Lower lobe of right lung (tissue), 2 donors: ENCODE data around the gene PHF24. TPM values are rescaled to one million over a fixed set of nuclear protein-coding genes. Genes with fewer than 3 reads are reported as not detected.
A peak's percentile ranks its signal among the peaks of the same experiment; 100 is the strongest.

Source experiments
- ATAC-seq, 2 donors: fragments of 200-7000 bp; cut with Tn5 transposase; one replicate each; pipeline ENCODE4 v1.9.1; 2020 to 2022; ENCODE audit warnings: mild to moderate bottlenecking in 2 of 2, moderate library complexity in 2 of 2
- DNase-seq: peaks from one replicate; pipeline ENCODE4 v3.0.0-alpha.2; 2020
- H3K27ac ChIP-seq: fragments of 200-600 bp; one replicate; pipeline ENCODE4 v1.8.0; 2022
- H3K27me3 ChIP-seq: fragments of 200-600 bp; one replicate; pipeline ENCODE4 v1.8.0; 2022; ENCODE audit warnings: low read depth
- H3K36me3 ChIP-seq: fragments of 200-600 bp; one replicate; pipeline ENCODE4 v1.8.0; 2022; ENCODE audit warnings: mild to moderate bottlenecking
- H3K4me1 ChIP-seq: fragments of 200-600 bp; one replicate; pipeline ENCODE4 v1.8.0; 2022
- H3K4me3 ChIP-seq: fragments of 200-600 bp; one replicate; pipeline ENCODE4 v1.8.0; 2022; ENCODE audit warnings: mild to moderate bottlenecking
- H3K9me3 ChIP-seq: fragments of 200-600 bp; one replicate; pipeline ENCODE4 v1.8.0; 2022
- intact Hi-C: fragments of 100-400 bp; cut with DNase I; formaldehyde crosslinking; loops from one replicate; pipeline ENCODE4 v1.11.0; 2022
- total RNA-seq: library from RNA; stranded (reverse); fragmentation: NEBNext Ultra II Directional; extraction: Animal tissue kit (Norgen Biotek cat#: 25700); gene quantifications from one replicate; pipeline ENCODE4 v1.2.1, GENCODE V29; 2021
- TF ChIP-seq, protein P1 (sequence below): fragments of 200-600 bp; IDR thresholded peaks from one replicate; pipeline ENCODE4 v1.8.0; 2022; ENCODE audit warnings: antibody characterized with exemption, mild to moderate bottlenecking
- donor health status: DM: no; HTN: yes; CAD: no; lungs with severe emphysema.

The PHF24 gene
- total RNA-seq, 1 donor from 2014 or later: 1.3 TPM

DNA sequence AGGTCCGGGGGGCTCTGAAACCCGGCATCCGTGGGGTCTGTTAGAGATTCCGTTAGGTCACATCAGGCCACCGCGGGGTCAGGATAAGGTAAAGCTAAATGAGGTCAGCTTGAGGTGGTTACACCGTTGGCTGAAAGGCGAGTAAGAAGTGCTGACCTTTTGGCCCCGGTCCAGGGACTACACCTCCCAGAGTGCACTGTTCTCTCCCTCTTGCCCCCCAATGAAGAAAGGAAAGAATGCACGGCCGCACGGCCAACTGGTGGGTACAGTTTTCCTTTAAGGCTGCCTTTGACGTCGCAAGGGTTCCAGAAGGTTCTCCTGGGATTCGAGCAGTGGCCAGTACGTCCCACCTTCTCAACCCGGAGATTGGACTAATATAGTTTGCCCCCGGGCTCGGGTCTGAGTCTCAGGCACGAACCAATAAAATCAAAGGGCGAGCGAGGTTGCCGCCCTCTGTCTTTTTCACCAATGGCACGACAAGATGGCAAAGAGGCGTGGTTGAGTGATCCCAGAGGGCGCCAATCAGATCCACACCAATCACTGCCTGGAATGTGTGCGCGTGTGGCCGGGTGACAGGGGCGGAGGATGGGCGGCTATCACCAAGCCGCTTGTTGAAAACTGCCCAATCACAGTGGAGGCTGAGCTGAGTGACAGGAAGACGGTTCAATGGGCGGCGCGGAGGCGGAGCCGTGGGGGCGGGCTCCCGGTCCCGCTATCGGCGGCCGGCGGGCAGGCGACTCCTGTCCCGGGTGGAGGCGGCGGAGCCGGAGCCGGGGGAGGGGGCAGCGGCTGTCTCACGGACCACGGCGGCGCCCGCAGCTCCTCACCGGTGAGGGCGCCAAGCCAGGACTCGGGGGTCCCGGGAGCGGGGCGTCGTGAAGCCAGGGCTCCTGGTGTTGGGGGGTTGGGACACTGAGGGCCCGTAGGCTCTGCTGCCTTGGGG lies 31.2 kb downstream of the PHF24 start, which contains the start of gene DNAJB5:
Gene DNAJB5, plus strand, starts transcription at position 743 of the 943 bp plus-strand sequence. CDS start 886 bp downstream, outside the sequence.
- peaks cover 38% of the 10 kb centered on the region for H3K4me1 ChIP-seq
- H3K36me3 ChIP-seq: no peaks in the 10 kb centered on the region
- intact Hi-C loops: no loop called here
- H3K27ac ChIP-seq: peak within 1 kb of the TSS; percentile 84
- TF ChIP-seq, protein P1, sequence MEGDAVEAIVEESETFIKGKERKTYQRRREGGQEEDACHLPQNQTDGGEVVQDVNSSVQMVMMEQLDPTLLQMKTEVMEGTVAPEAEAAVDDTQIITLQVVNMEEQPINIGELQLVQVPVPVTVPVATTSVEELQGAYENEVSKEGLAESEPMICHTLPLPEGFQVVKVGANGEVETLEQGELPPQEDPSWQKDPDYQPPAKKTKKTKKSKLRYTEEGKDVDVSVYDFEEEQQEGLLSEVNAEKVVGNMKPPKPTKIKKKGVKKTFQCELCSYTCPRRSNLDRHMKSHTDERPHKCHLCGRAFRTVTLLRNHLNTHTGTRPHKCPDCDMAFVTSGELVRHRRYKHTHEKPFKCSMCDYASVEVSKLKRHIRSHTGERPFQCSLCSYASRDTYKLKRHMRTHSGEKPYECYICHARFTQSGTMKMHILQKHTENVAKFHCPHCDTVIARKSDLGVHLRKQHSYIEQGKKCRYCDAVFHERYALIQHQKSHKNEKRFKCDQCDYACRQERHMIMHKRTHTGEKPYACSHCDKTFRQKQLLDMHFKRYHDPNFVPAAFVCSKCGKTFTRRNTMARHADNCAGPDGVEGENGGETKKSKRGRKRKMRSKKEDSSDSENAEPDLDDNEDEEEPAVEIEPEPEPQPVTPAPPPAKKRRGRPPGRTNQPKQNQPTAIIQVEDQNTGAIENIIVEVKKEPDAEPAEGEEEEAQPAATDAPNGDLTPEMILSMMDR: no peak
- DNase-seq: peak; percentile 98
- peak within 1 kb of the TSS; percentile 79 for H3K4me3 ChIP-seq
- no peaks in the 10 kb centered on the region for H3K9me3 ChIP-seq
- peak; percentile 97 for ATAC-seq
- no peaks in the 10 kb centered on the region for H3K27me3 ChIP-seq

DNA sequence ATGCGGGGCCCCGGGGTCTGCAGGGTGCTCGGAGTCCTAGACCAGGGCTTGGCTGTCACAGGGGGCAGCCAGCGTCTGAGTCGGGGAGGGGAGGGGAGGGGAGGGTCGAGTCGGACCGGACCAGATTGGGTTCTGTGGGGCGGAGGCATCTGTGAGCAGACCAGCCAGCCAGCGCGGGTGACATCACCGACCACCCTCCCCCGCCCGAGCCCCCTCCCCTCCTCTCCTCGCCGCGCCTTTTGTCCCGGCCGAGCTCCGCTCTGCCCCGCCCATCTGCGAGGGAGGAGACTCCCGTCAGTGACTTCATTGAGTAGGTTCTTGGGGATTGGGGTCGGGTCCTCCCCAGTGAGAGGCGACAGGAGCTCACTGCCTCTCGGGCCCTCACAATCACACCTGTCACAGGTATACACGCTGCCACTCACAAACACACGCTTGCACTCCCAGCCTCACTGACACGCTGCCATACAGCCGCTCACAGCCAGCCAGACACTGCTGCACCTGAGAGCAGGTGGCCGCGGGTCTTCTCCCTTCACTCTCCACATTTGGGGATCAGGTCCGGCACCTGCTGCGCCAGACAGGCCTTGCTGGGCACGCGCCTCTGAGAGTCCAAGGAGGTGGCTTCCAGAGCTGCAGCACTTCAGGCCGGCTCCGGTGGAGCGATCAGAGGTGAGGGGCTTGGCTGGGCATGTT lies 32.0 kb downstream of the PHF24 start:
- Histone ChIP-seq H3K36me3 (no peaks in the 10 kb centered on the region), H3K4me3 (peak overlapping the region; percentile 79), H3K27ac (peak overlapping the region; percentile 84), H3K4me1 (peaks cover 46% of the 10 kb centered on the region), H3K9me3 (no peaks in the 10 kb centered on the region), H3K27me3 (no peaks in the 10 kb centered on the region)
- ATAC-seq: peak; percentile 22 to 46
- TF ChIP-seq, protein P1: no peak
- intact Hi-C loops: no loop called here
- peak; percentile 69 for DNase-seq

DNA sequence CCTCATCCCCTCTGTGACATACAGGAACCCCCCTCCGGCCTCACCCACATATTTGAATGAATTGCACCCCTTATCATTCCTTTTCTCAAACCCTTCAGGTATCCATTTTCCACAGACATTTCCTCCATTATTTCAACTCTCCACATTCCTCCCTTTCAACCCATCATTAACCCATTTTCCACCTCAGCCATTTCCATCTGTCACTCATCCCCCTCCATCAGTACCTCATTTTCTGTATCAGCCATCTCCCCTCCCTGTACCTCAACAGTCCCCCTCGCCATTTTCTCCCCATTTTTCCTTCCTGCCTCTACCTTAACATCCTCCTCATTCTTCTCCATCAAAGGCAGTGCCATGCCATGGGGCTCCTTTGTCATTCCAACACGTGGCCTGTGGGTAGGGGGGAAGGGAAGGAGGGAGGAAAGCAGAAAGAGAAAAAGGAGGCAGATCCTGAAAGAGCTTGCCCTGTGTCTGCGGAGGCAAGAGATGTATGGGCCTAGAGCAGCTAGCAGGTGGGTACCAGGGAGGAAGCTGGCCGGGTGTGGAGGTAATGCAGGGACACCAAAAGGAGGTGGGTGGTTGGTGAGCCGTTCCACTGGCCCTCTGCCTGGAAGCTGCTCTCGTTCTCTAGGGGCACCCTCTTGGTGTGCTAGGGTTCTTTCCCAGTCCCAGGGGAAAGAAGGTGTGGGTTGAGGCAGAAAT lies 33.0 kb downstream of the PHF24 start:
- Histone ChIP-seq H3K36me3 (no peaks in the 10 kb centered on the region), H3K4me1 (peaks cover 53% of the 10 kb centered on the region), H3K27ac (no peak overlapping the region), H3K4me3 (no peak overlapping the region), H3K27me3 (no peaks in the 10 kb centered on the region), H3K9me3 (no peaks in the 10 kb centered on the region)
- ATAC-seq (no peak), DNase-seq (no peak)
- intact Hi-C loops: no loop called here
- TF ChIP-seq, protein P1: no peak

DNA sequence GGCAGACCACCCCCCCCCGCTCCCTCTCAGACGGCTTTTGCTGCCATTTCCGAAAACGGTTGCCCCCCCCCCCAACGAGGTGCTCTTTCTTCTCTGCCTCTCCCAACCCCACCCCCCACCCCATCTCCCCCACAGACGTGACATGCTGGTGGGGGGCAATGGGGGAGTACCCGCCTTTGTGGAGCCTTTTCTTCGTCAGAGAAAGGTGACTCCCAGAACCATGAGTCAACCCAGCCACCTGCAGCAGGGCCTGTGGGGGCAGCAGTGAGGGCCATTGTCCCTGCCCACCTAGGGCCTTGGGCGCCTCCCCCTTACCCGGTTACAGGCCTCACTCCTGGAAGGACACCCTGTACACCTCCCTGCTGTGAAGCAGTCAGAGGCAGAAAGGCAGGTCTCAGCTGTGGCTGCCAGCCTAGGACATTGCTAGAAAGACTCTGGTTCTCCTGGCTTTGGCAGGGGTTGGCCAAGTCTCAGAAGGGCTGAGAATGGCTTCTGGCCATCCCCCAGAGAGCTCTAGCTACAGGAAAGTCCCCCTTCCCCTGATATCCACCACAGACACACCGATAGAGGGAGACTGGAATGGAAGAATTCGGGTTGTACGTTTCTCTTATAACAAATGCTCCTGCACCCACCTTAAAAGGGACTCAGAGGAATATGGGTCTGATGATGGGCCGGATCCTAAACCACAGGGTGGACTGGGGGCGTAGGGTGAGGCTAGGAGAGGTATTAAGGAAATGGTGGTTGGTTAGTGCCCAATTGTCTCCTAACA lies 33.7 kb downstream of the PHF24 start:
- TF ChIP-seq, protein P1: no peak
- H3K9me3 ChIP-seq: no peaks in the 10 kb centered on the region
- no peaks in the 10 kb centered on the region for H3K27me3 ChIP-seq
- H3K36me3 ChIP-seq: peaks cover 4% of the 10 kb centered on the region
- H3K4me3 ChIP-seq: no peak overlapping the region
- H3K27ac ChIP-seq: peak overlapping the region; percentile 64
- DNase-seq (no peak), ATAC-seq (no peak)
- peaks cover 53% of the 10 kb centered on the region for H3K4me1 ChIP-seq
- intact Hi-C loops: no loop called here
